ENCODE data around the gene MLLT10.
"Not testable (repeated sequence)": the region's sequence is repeated elsewhere in the genome, so short reads cannot be mapped to it uniquely, and the experiment has no call there.

Gene MLLT10

DNA sequence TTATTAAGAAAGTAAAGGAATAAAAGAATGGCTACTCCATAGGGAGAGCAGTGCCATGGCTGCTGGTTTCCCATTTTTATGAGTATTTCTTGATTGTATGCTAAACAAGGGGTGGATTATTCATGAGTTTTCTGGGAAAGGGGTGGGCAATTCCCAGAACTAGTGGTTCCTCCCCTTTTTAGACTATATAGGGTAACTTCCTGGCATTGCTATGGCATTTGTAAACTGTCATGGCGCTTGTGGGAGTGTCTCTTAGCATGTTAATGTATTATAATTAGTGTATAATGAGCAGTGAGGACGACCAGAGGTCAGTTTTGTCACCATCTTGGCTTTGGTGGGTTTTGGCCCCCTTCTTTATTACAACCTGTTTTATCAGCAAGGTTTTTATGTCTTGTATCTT is 40.5 kb downstream of the MLLT10 start:
- in situ Hi-C loops (cut with MboI; ENCODE audit: low sequenced_read_pairs) = not testable (repeated sequence)

- in situ Hi-C loops (cut with MboI; ENCODE audit: low sequenced_read_pairs) = no loop called here
These were observed 45.3 kb downstream of the MLLT10 start for GRCh38 chr10:21579291-21579690.

GRCh38 chr10:21581421-21581834 is 47.4 kb downstream of the MLLT10 start:
- in situ Hi-C loops (cut with MboI; ENCODE audit: low sequenced_read_pairs) = not testable (repeated sequence)

- in situ Hi-C loops (cut with MboI; ENCODE audit: low sequenced_read_pairs) = no loop called here
These were observed 51.0 kb downstream of the MLLT10 start for GRCh38 chr10:21584834-21585530.

- in situ Hi-C loops (cut with MboI; ENCODE audit: low sequenced_read_pairs) = no loop called here
These were observed 53.4 kb downstream of the MLLT10 start for GRCh38 chr10:21587391-21587790.

DNA sequence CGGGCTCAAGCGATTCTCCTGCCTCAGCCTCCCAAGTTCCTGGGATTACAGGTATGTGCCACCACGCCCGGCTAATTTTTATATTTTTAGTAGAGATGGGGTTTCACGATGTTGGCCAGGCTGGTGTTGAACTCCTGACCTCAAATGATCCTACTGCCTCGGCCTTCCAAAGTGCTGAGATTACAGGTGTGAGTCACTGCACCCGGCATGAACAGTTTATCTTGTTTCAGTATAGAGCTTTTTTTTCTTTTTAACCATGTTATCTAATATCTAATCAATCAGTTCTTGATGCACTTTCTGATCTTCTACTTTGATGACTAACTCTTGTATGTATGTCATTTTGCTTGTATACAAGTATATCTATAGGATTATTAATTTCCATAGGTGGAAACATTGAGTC is 54.1 kb downstream of the MLLT10 start:
- in situ Hi-C loops (cut with MboI; ENCODE audit: low sequenced_read_pairs) = not testable (repeated sequence)

GRCh38 chr10:21593986-21594385 is 60.0 kb downstream of the MLLT10 start:
- in situ Hi-C loops (cut with MboI; ENCODE audit: low sequenced_read_pairs) = no loop called here

DNA sequence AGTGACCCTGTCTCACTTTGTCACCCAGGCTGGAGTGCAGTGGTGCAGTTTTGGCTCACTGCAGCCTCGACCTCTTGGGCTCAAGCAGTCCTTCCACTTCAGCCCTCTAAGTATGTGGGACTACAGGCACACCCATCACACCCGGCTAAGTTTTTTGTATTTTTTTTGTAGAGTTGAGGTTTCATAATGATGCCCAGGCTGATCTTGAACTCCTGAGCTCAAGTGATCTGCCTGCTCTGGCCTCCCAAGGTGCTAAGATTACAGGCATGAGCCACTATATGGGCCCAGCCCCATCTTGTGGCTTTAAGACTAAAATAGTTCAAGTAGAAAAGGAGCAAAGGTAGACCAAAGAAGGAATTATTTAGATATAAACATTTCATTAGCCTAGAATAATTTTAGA is 65.5 kb downstream of the MLLT10 start:
- in situ Hi-C loops (cut with MboI; ENCODE audit: low sequenced_read_pairs) = no loop called here

GRCh38 chr10:21600804-21601433 is 66.9 kb downstream of the MLLT10 start:
- in situ Hi-C loops (cut with MboI; ENCODE audit: low sequenced_read_pairs) = no loop called here

DNA sequence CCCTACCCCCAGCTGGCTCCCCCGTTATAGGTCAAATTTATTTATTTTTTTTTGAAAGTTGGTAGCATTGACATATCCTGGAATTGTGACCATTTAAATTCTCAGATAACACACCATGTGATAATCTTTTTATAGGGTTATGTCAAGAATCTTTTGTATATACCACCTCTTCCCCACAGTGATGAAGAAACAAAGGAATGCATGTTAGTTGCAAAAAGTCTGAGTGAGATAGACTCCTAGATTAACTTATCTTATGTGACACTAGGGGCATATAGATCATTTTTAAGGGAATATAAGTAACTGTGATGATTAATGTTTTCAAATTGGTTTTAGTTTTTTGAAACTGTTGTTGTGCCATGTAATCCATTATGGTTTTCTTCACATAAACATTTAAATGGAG is 68.3 kb downstream of the MLLT10 start:
- in situ Hi-C loops (cut with MboI; ENCODE audit: low sequenced_read_pairs) = no loop called here

DNA sequence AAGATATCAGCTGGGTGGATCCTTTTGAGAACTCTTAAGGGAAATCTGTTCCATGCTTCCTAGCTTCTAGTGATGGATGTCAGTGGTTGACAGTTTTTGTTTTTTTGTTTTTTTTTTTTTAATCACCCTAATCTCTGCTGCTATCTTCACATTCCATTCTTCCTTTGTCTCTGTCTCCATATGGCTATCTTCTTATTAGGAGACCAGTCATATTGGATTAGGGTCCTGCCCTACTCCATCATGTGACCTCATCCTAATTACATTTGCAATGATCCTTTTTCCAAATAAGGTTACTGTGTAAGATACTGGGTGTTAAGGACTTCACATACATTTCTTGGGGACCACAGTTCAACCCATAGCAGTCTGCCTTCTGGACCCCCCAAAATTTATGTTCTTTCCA is 69.7 kb downstream of the MLLT10 start:
- in situ Hi-C loops (cut with MboI; ENCODE audit: low sequenced_read_pairs) = no loop called here

DNA sequence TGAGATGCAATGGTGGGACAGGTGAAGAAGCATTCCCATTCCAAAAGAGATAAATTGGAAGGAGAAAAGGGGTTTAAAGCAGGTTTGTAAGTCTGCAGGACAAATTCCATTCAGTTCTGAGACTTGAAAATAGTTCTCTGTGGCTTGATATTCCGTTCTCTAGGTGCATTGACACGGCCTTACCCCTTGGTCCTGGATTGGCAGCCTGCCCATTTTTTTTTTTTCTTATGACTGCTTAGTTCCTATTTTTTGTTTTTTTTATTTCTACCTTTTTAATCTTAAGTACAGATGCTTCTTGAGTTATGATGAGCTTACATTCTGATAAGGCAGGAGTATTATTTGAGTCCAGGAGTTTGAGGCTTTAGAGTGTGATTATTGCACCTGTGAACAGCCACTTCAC is 70.6 kb downstream of the MLLT10 start:
- in situ Hi-C loops (cut with MboI; ENCODE audit: low sequenced_read_pairs) = no loop called here

DNA sequence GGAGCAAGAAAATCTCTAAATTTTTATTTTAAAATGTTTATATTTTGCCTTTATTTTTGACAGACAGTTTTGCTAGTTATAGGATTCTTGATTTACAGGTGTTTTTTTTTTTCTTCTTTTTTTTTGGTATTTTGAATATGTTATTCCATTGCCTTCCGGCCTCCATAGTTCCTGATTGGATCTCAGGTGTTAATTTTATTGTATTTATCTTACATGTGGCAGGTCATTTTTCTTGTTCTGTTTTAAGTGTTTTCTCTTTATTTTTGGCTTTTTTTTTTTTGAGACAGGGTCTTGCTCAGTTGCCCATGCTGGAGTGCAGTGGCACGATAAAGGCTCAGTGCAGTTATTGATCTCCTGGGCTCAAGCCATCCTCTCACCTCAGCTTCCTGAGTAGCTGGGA is 73.9 kb downstream of the MLLT10 start:
- in situ Hi-C loops (cut with MboI; ENCODE audit: low sequenced_read_pairs) = no loop called here

DNA sequence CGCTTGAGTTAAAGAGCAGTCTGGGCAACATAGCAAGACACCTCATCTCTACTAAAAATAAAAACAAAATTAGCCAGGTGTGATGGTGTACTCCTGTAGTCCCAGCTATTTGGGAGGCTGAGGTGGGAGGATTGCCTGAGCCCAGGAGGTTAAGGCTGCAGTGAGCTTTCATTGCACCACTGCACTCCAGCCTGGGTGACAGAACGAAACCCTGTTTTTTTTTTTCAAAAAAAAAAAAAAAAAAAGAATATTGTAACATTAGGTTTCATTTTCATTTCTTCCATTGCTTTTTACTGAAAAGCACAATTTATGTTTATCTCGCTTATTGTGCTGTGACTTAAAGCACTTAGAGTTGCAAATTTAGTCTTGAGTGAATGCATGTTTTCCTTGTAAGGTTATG is 80.0 kb downstream of the MLLT10 start:
- in situ Hi-C loops (cut with MboI; ENCODE audit: low sequenced_read_pairs) = no loop called here

GRCh38 chr10:21617267-21617666 is 83.2 kb downstream of the MLLT10 start:
- in situ Hi-C loops (cut with MboI; ENCODE audit: low sequenced_read_pairs) = no loop called here

- in situ Hi-C loops (cut with MboI; ENCODE audit: low sequenced_read_pairs) = no loop called here
These were observed 89.3 kb downstream of the MLLT10 start for GRCh38 chr10:21623291-21623690.

- in situ Hi-C loops (cut with MboI; ENCODE audit: low sequenced_read_pairs) = not testable (repeated sequence)
These were observed 90.4 kb downstream of the MLLT10 start for GRCh38 chr10:21624421-21624820.

GRCh38 chr10:21624951-21625350 is 90.9 kb downstream of the MLLT10 start:
- in situ Hi-C loops (cut with MboI; ENCODE audit: low sequenced_read_pairs) = no loop called here

GRCh38 chr10:21625623-21626229 is 91.7 kb downstream of the MLLT10 start:
- in situ Hi-C loops (cut with MboI; ENCODE audit: low sequenced_read_pairs) = no loop called here

- in situ Hi-C loops (cut with MboI; ENCODE audit: low sequenced_read_pairs) = no loop called here
These were observed 92.6 kb downstream of the MLLT10 start for GRCh38 chr10:21626457-21627161.

GRCh38 chr10:21627331-21627730 is 93.3 kb downstream of the MLLT10 start:
- in situ Hi-C loops (cut with MboI; ENCODE audit: low sequenced_read_pairs) = no loop called here

- in situ Hi-C loops (cut with MboI; ENCODE audit: low sequenced_read_pairs) = no loop called here
These were observed 94.0 kb downstream of the MLLT10 start for GRCh38 chr10:21628023-21628422.

Measured in HL-60/S4 treated with phorbol 12-myristate 13-acetate at 8.2 ng/mL for 4 days and 3 days (cell line).